ENCODE results near the gene SPIB. TPM values are rescaled to one million over a fixed set of nuclear protein-coding genes. Genes with fewer than 3 reads are reported as not detected.

Gene SPIB
- total RNA-seq, 1 donor from 2014 or later = 0.91 TPM

Other genes starting within 250 kb of the SPIB start
- gene MYH14, start 215.3 kb upstream of the SPIB start, total RNA-seq = not detected in 2 replicates
- 20.3 TPM in 2 replicates for gene KCNC3, start 89.6 kb upstream of the SPIB start, total RNA-seq
- gene NAPSA, start 53.3 kb upstream of the SPIB start, total RNA-seq = 13.6 and 18.0 TPM in 2 replicates
- gene NR1H2, start 42.5 kb upstream of the SPIB start, total RNA-seq = 81.4 and 84.7 TPM in 2 replicates
- 188 and 204 TPM in 2 replicates for gene POLD1, start 34.6 kb upstream of the SPIB start, total RNA-seq
- 0.12 and 0.26 TPM in 2 replicates for gene MYBPC2, start 14.0 kb downstream of the SPIB start, total RNA-seq
- gene EMC10, start 57.6 kb downstream of the SPIB start, total RNA-seq = 79.2 and 81.6 TPM in 2 replicates
- 0.21 and 0.68 TPM in 2 replicates for gene GARIN5A, start 57.9 kb downstream of the SPIB start, total RNA-seq
- 41.7 and 44.0 TPM in 2 replicates for gene JOSD2, start 92.3 kb downstream of the SPIB start, total RNA-seq
- not detected in 2 replicates for gene ASPDH, start 95.0 kb downstream of the SPIB start, total RNA-seq
- gene LRRC4B, start 149.5 kb downstream of the SPIB start, total RNA-seq = 0.12 TPM in 1 of 2 replicates, not detected in the other
- gene SYT3, start 220.9 kb downstream of the SPIB start, total RNA-seq = not detected in 2 replicates
- gene C19orf81, start 230.5 kb downstream of the SPIB start, total RNA-seq = 0.98 TPM in 1 of 2 replicates, not detected in the other

Data from activated CD4-positive, alpha-beta T cell treated with anti-CD3 and anti-CD28 coated beads, Interleukin-2, amount 10 ng/mL, durations not matched to agents 24 days and 14 days (primary cell).